ENCODE measurements around the gene STING1. TPM values are rescaled to one million over a fixed set of nuclear protein-coding genes. Genes with fewer than 3 reads are reported as not detected.
A peak's percentile ranks its signal among the peaks of the same experiment; 100 is the strongest.

STING1 gene
- total RNA-seq, 1 donor from 2014 or later, result 179 TPM

DNA sequence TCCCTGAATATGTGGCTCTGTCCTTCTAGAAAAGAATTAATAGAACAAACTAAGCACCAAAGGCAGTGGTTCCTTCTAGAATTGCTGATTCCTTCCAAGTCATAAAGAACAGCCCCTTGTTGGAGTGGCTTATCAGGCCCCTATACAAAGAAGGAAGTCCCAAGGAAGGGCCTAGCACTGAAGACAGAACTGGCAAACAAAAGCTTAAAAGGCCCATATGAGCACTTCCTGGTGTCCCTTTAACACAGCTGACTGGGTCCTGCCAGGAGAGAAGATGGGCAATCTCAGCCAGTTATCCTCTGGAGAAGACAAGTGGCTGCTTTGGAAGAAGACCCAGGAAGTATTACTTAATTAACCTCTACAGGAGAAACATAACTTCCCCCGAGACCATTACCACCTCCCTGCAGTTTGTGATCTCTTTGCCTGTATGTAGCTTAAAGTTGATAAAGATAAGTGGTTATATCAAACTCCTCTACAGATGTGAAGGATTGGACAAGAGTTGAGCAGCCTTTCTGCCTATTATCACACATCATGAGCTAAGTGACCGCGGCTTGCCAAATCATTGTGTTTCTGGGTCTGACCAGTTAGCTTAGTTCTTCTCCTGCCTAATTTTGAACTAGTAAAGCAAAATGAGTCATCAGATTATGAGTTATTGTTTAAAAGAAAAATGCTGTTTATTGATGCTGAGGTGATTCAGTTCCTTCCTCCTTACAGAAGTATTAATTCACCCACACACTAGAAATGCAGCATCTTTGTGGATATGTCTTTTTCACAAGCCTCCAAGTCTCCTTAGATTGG is 13.3 kb upstream of the STING1 start:
- intact Hi-C loops (cut with DNase I), result no loop called here
- no peaks in the 10 kb centered on the region for H3K9me3 ChIP-seq
- DNase-seq (ENCODE audit: low spot score in 2 of 2), result no peak
- TF ChIP-seq, protein P1, sequence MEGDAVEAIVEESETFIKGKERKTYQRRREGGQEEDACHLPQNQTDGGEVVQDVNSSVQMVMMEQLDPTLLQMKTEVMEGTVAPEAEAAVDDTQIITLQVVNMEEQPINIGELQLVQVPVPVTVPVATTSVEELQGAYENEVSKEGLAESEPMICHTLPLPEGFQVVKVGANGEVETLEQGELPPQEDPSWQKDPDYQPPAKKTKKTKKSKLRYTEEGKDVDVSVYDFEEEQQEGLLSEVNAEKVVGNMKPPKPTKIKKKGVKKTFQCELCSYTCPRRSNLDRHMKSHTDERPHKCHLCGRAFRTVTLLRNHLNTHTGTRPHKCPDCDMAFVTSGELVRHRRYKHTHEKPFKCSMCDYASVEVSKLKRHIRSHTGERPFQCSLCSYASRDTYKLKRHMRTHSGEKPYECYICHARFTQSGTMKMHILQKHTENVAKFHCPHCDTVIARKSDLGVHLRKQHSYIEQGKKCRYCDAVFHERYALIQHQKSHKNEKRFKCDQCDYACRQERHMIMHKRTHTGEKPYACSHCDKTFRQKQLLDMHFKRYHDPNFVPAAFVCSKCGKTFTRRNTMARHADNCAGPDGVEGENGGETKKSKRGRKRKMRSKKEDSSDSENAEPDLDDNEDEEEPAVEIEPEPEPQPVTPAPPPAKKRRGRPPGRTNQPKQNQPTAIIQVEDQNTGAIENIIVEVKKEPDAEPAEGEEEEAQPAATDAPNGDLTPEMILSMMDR (IDR thresholded peaks at IDR 0.05), result no peak
- no peak overlapping the region for H3K27ac ChIP-seq
- H3K27me3 ChIP-seq, result no peaks in the 10 kb centered on the region
- no peak overlapping the region for H3K4me3 ChIP-seq
- H3K4me1 ChIP-seq, result peaks cover 0 to 7% of the 10 kb centered on the region in 2 donors
- no peaks in the 10 kb centered on the region for H3K36me3 ChIP-seq

DNA sequence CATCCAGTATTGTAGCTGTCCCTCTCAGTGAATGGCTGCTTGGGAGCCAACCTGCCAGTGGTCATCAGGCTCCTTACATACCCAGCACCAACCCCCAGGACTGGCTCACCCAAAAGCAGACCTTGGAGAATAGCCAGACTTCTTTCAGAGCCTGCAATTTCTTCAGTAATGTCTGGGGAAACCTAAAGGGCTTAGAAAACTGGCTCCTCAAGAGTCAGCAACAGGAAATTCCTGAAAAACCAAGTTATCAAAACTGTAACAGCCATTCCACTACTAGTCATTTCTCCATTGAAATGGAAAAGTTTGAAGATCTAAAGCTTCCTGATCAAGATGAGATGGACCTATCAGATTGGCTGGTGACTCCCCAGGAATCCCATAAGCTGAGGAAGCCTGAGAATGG is 12.3 kb upstream of the STING1 start:
- H3K27me3 ChIP-seq, result no peaks in the 10 kb centered on the region
- H3K4me3 ChIP-seq, result no peak overlapping the region
- peaks cover 0 to 7% of the 10 kb centered on the region in 2 donors for H3K4me1 ChIP-seq
- TF ChIP-seq, protein P1 (IDR thresholded peaks at IDR 0.05), result no peak
- intact Hi-C loops (cut with DNase I), result no loop called here
- no peaks in the 10 kb centered on the region for H3K9me3 ChIP-seq
- H3K36me3 ChIP-seq, result no peaks in the 10 kb centered on the region
- DNase-seq (ENCODE audit: low spot score in 2 of 2), result no peak
- no peak overlapping the region for H3K27ac ChIP-seq

DNA sequence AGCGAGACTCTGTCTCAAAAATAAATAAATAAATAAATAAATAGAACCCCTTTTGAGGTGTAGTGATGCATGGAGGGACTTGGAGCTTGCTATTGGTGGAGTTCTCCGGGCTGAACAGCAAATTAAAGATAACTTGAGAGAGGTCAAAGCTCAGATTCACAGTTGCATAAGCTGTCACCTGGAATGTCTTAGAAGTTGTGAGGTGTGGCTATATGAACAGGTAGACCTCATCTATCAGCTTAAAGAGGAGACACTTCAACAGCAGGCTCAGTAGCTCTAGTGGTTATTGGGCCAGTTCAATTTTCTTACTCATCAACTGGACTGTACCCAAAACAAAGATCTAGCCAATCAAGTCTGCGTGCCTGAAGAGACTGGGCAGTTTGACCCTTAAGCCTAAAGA is 11.7 kb upstream of the STING1 start:
- Histone ChIP-seq H3K27me3 (no peaks in the 10 kb centered on the region), H3K27ac (no peak overlapping the region), H3K9me3 (no peaks in the 10 kb centered on the region), H3K4me1 (peaks cover 0 to 7% of the 10 kb centered on the region in 2 donors), H3K4me3 (no peak overlapping the region), H3K36me3 (no peaks in the 10 kb centered on the region)
- intact Hi-C loops (cut with DNase I), result no loop called here
- TF ChIP-seq, protein P1 (IDR thresholded peaks at IDR 0.05), result no peak
- DNase-seq (ENCODE audit: low spot score in 2 of 2), result no peak

DNA sequence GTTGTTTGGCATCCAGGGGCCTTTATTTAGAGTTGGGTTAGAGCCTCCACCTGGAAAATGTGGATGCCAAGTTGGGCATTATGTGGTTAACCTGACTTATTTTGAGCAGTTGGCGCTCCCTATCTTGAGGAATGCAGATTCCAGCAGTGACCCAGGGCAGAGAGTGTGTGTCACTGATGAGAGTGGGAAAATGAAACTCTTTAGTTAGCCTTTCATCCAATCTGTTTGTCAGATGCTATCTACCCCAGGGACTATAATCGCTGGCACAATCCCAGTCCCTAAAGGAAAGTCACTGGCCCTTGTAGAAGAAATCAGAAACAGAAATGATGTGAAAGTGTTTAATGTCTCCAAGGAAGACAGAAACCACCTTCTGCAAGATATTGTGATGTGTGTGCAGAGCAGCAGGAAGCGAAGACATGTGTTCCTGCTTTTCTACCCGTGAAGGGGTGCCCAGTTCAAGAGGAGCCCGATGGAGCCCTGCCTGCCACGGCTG is 10.2 kb upstream of the STING1 start:
- intact Hi-C loops (cut with DNase I), result no loop called here
- Histone ChIP-seq H3K27ac (peak overlapping the region in 1 of 2 donors; percentile 17), H3K4me3 (peak overlapping the region in 1 of 2 donors; percentile 1), H3K4me1 (peaks cover 0 to 7% of the 10 kb centered on the region in 2 donors), H3K9me3 (no peaks in the 10 kb centered on the region), H3K27me3 (no peaks in the 10 kb centered on the region), H3K36me3 (no peaks in the 10 kb centered on the region)
- no peak for DNase-seq (ENCODE audit: low spot score in 2 of 2)
- TF ChIP-seq, protein P1 (IDR thresholded peaks at IDR 0.05), result no peak

DNA sequence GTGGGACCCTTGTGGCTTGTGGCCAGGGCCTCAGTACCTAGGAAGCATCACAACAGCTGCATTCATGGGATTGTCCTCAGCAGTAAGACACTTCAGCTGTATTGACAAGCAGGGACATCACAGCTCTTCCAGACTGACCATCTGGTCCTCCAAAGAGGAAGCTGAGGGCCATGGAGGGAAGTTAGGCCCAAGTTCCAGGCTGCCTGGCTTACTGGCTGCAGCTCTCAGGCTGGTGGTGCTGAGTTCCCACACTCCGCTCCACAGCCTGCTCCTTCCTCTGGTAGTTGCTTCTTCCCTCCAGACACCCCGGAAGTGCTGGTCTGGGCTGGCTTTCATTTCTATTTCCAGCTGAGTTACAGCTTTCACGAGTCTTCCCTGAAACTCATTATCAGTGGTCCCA is 5.7 kb upstream of the STING1 start:
- peak overlapping the region in 1 of 2 donors; percentile 34 for H3K27ac ChIP-seq
- no peaks in the 10 kb centered on the region for H3K36me3 ChIP-seq
- TF ChIP-seq, protein P1 (IDR thresholded peaks at IDR 0.05), result no peak
- DNase-seq (ENCODE audit: low spot score in 2 of 2), result no peak
- intact Hi-C loops (cut with DNase I), result no loop called here
- H3K4me3 ChIP-seq, result no peak overlapping the region
- peaks cover 4 to 6% of the 10 kb centered on the region in 2 donors for H3K4me1 ChIP-seq
- no peaks in the 10 kb centered on the region for H3K9me3 ChIP-seq
- H3K27me3 ChIP-seq, result no peaks in the 10 kb centered on the region

Measured in ascending aorta (tissue), 2 donors.